Measurements from ENCODE around the gene REG4. TPM values are rescaled to one million over a fixed set of nuclear protein-coding genes. Genes with fewer than 3 reads are reported as not detected.

Gene REG4
- total and polyA plus RNA-seq, 2 of the 13 experiments (the other 11 are each of a cell fraction or from before 2014, with no cell fraction given), result not detected

- TF ChIP-seq ZBTB44 (CRISPR knock-in tag; IDR thresholded peaks at IDR 0.05) (no peak), FOXA3 (CRISPR knock-in tag; IDR thresholded peaks at IDR 0.05) (peak; percentile 62; the same call in 1 of the 2 replicates), ZNF333 (CRISPR knock-in tag; IDR thresholded peaks at IDR 0.05; ENCODE audit: borderline replicate concordance) (no peak), ZNF773 (CRISPR knock-in tag; IDR thresholded peaks at IDR 0.05; ENCODE audit: borderline replicate concordance) (no peak), NCOA2 (CRISPR knock-in tag; IDR thresholded peaks at IDR 0.05) (no peak), DNMT3B (CRISPR knock-in tag; conservative IDR thresholded peaks at IDR 0.05) (no peak), TEAD3 (CRISPR knock-in tag; optimal IDR thresholded peaks at IDR 0.05; ENCODE audit: borderline replicate concordance) (peak; percentile 34), ZSCAN31 (CRISPR knock-in tag; IDR thresholded peaks at IDR 0.05; ENCODE audit: low read depth) (peak; percentile 39; the same call in 1 of the 2 replicates), MAF1 (CRISPR knock-in tag; IDR thresholded peaks at IDR 0.05; ENCODE audit: borderline replicate concordance) (no peak), MIXL1 (CRISPR knock-in tag; IDR thresholded peaks at IDR 0.05) (no peak), SNAPC2 (CRISPR knock-in tag; IDR thresholded peaks at IDR 0.05) (no peak), SPEN (CRISPR knock-in tag; IDR thresholded peaks at IDR 0.05; ENCODE audit: low read depth) (no peak), ZSCAN12 (CRISPR knock-in tag; IDR thresholded peaks at IDR 0.05) (no peak), ZBTB38 (CRISPR knock-in tag; IDR thresholded peaks at IDR 0.05) (0 out of 2 replicates have a peak, but pooled peaks have one; percentile 34), NR2C2 (CRISPR knock-in tag; IDR thresholded peaks at IDR 0.05; ENCODE audit: borderline replicate concordance) (no peak), RXRB (CRISPR knock-in tag; IDR thresholded peaks at IDR 0.05; ENCODE audit: borderline replicate concordance) (peak; percentile 92), FOXO4 (CRISPR knock-in tag; conservative IDR thresholded peaks at IDR 0.05) (no peak), KMT2B (CRISPR knock-in tag; IDR thresholded peaks at IDR 0.05) (no peak), RARA (CRISPR knock-in tag; IDR thresholded peaks at IDR 0.05) (peak; percentile 18; the same call in 1 of the 2 replicates), MIER3 (CRISPR knock-in tag; IDR thresholded peaks at IDR 0.05; ENCODE audit: borderline replicate concordance) (no peak), GRHL1 (CRISPR knock-in tag; conservative IDR thresholded peaks at IDR 0.05) (no peak), ZBTB33 (CRISPR knock-in tag; IDR thresholded peaks at IDR 0.05) (no peak), ZNF605 (CRISPR knock-in tag; IDR thresholded peaks at IDR 0.05) (no peak), TEF (CRISPR knock-in tag; IDR thresholded peaks at IDR 0.05) (no peak), HMG20A (CRISPR knock-in tag; IDR thresholded peaks at IDR 0.05; ENCODE audit: borderline replicate concordance) (peak; percentile 14; the same call in 1 of the 2 replicates), HDAC2 (CRISPR knock-in tag; IDR thresholded peaks at IDR 0.05) (no peak)
Measured at GRCh38 chr1:119768778-119769177, 42.5 kb downstream of the REG4 start, which contains the start of gene HMGCS2 (continued).

Measured in HepG2 (cell line).